Measurements from ENCODE around the gene CAMTA1.

Gene CAMTA1

GRCh38 chr1:6989212-6990159, 204.2 kb downstream of the CAMTA1 start:
- no peak for DNase-seq (ENCODE audit: low read depth, low spot score)
- no peak overlapping the region for H3K27ac ChIP-seq

GRCh38 chr1:6991266-6991665, 206.0 kb downstream of the CAMTA1 start:
- peak; percentile 27 for DNase-seq (ENCODE audit: low read depth, low spot score)
- no peak overlapping the region for H3K27ac ChIP-seq

GRCh38 chr1:6995789-6996188, 210.5 kb downstream of the CAMTA1 start:
- no peak overlapping the region for H3K27ac ChIP-seq
- no peak for DNase-seq (ENCODE audit: low read depth, low spot score)

GRCh38 chr1:6996371-6996770, 211.1 kb downstream of the CAMTA1 start:
- H3K27ac ChIP-seq: no peak overlapping the region
- DNase-seq (ENCODE audit: low read depth, low spot score): no peak

GRCh38 chr1:6996866-6997265, 211.6 kb downstream of the CAMTA1 start:
- DNase-seq (ENCODE audit: low read depth, low spot score): no peak
- H3K27ac ChIP-seq: no peak overlapping the region

- H3K27ac ChIP-seq: no peak overlapping the region
- DNase-seq (ENCODE audit: low read depth, low spot score): no peak
Observed at GRCh38 chr1:6998267-6998666, 213.0 kb downstream of the CAMTA1 start.

- H3K27ac ChIP-seq: no peak overlapping the region
- DNase-seq (ENCODE audit: low read depth, low spot score): no peak
Observed at GRCh38 chr1:6999826-7000225, 214.6 kb downstream of the CAMTA1 start.

GRCh38 chr1:7000720-7001119, 215.5 kb downstream of the CAMTA1 start:
- DNase-seq (ENCODE audit: low read depth, low spot score): no peak
- H3K27ac ChIP-seq: no peak overlapping the region

- DNase-seq (ENCODE audit: low read depth, low spot score): no peak
- no peak overlapping the region for H3K27ac ChIP-seq
Observed at GRCh38 chr1:7002728-7003127, 217.5 kb downstream of the CAMTA1 start.

GRCh38 chr1:7003676-7004075, 218.4 kb downstream of the CAMTA1 start:
- no peak for DNase-seq (ENCODE audit: low read depth, low spot score)

GRCh38 chr1:7004181-7004580, 218.9 kb downstream of the CAMTA1 start:
- H3K27ac ChIP-seq: no peak overlapping the region
- no peak for DNase-seq (ENCODE audit: low read depth, low spot score)

More at GRCh38 chr1:7003676-7004075, 218.4 kb downstream of the CAMTA1 start:
- H3K27ac ChIP-seq: no peak overlapping the region

GRCh38 chr1:7005762-7006161, 220.5 kb downstream of the CAMTA1 start:
- no peak for DNase-seq (ENCODE audit: low read depth, low spot score)
- H3K27ac ChIP-seq: no peak overlapping the region

GRCh38 chr1:7006996-7007871, 222.0 kb downstream of the CAMTA1 start:
- DNase-seq (ENCODE audit: low read depth, low spot score): no peak
- H3K27ac ChIP-seq: no peak overlapping the region

GRCh38 chr1:7007902-7008301, 222.6 kb downstream of the CAMTA1 start:
- no peak overlapping the region for H3K27ac ChIP-seq
- DNase-seq (ENCODE audit: low read depth, low spot score): no peak

GRCh38 chr1:7008331-7008730, 223.1 kb downstream of the CAMTA1 start:
- DNase-seq (ENCODE audit: low read depth, low spot score): no peak
- H3K27ac ChIP-seq: no peak overlapping the region

- no peak overlapping the region for H3K27ac ChIP-seq
- DNase-seq (ENCODE audit: low read depth, low spot score): no peak
Observed at GRCh38 chr1:7008975-7009740, 223.9 kb downstream of the CAMTA1 start.

GRCh38 chr1:7009741-7010525, 224.7 kb downstream of the CAMTA1 start:
- no peak overlapping the region for H3K27ac ChIP-seq
- no peak for DNase-seq (ENCODE audit: low read depth, low spot score)

GRCh38 chr1:7010534-7011200, 225.4 kb downstream of the CAMTA1 start:
- no peak overlapping the region for H3K27ac ChIP-seq
- DNase-seq (ENCODE audit: low read depth, low spot score): no peak

GRCh38 chr1:7011826-7012225, 226.6 kb downstream of the CAMTA1 start:
- H3K27ac ChIP-seq: no peak overlapping the region
- DNase-seq (ENCODE audit: low read depth, low spot score): no peak
